GM12891 (cell line): ENCODE measurements around the gene FCN1. TPM values are rescaled to one million over a fixed set of nuclear protein-coding genes. Genes with fewer than 3 reads are reported as not detected.

Experiments
- DNase-seq: peaks from one replicate; pipeline ENCODE4 v3.0.0; 2011; ENCODE audit warnings: low spot score; ENCODE audit not compliant: insufficient read length
- FAIRE-seq: peaks from 2 replicates; lab custom pipeline; 2011; peaks lifted over from hg19 to GRCh38; lab: Jason Lieb, UNC
- PAX5 ChIP-seq: IDR thresholded peaks from 2 replicates; pipeline ENCODE4 v1.6.1; 2011; ENCODE audit warnings: low read length, moderate library complexity, mild to moderate bottlenecking; ENCODE audit not compliant: insufficient read depth, severe bottlenecking
- POLR2A ChIP-seq: IDR thresholded peaks from 2 replicates; pipeline ENCODE4 v1.6.1; 2011; ENCODE audit warnings: low read depth, low read length, control low read depth
- POLR2AphosphoS5 ChIP-seq: IDR thresholded peaks from 2 replicates; pipeline ENCODE4 v1.6.1; 2011; ENCODE audit warnings: low read depth, low read length, control low read depth
- POU2F2 ChIP-seq: IDR thresholded peaks from 2 replicates; pipeline ENCODE4 v1.6.1; 2011; ENCODE audit warnings: low read depth, mild to moderate bottlenecking, control low read depth, low read length, moderate library complexity
- SPI1 ChIP-seq: IDR thresholded peaks from 2 replicates; pipeline ENCODE4 v1.6.1; 2011; ENCODE audit warnings: low read depth, low read length, control low read depth
- TAF1 ChIP-seq: IDR thresholded peaks from 2 replicates; pipeline ENCODE4 v1.6.1; 2011; ENCODE audit warnings: low read depth, low read length, control low read depth
- polyA plus RNA-seq: library from polyadenylated mRNA; unstranded; fragments of >200 nt; gene quantifications from one replicate; pipeline ENCODE4 v1.2.1, GENCODE V29; 2012; ENCODE audit warnings: low read depth, missing spikeins, inconsistent platforms; ENCODE audit not compliant: missing spikeins

FCN1 gene
- polyA plus RNA-seq = not detected

DNA sequence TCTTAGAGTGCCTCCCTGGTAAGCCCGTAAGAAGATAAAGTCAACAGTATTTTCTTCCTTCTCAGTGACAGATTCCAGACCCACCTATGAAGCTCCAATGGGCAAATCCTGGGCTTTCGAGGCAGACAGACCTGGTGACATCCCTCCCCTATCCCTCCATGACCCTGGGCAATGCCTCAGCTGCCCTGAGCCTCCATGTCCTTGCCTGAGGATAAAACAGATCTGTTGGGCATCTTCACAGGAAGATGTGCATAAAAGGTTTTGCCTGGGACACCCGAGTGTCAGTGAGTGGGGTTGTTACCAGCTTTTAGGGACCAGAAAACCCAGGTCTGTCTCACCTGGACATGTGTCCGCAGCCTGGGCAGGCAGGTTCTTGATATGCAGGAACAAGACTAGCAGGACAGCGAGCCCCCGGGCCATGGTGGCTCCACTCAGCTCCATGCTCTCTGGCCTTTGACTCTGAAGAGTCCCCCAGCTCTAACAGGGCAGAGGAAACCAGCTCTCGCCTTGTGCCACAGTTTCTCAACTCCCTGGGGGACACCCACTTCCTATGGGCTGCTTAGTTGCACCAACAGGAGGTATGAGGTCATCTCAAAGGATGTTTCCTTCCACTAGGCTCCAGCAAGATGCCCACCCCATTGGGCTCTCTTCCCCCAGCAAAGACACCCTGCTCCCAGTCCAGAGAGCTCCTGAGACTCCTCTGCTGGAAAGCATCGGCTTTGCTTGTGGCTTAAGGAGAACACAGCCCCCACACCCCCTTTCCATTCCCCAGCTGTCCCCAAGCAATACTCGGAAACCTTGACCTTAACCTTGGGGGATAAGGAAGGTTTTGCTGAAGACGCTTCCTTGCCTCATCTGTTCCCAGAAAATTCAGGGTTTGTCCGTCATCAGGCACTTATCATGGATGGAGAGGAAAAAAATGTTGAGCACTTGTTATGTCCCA lies at the start of gene FCN1:
Gene FCN1, minus strand, starts transcription at position 482 of the 943 bp plus-strand sequence. Its CDS starts 41 bp downstream, at position 441.
- DNase-seq = no peak
- no peak for TF ChIP-seq POLR2AphosphoS5
- no peak for TF ChIP-seq POU2F2
- no peak for TF ChIP-seq POLR2A
- TF ChIP-seq SPI1 = no peak
- no peak for FAIRE-seq

DNA sequence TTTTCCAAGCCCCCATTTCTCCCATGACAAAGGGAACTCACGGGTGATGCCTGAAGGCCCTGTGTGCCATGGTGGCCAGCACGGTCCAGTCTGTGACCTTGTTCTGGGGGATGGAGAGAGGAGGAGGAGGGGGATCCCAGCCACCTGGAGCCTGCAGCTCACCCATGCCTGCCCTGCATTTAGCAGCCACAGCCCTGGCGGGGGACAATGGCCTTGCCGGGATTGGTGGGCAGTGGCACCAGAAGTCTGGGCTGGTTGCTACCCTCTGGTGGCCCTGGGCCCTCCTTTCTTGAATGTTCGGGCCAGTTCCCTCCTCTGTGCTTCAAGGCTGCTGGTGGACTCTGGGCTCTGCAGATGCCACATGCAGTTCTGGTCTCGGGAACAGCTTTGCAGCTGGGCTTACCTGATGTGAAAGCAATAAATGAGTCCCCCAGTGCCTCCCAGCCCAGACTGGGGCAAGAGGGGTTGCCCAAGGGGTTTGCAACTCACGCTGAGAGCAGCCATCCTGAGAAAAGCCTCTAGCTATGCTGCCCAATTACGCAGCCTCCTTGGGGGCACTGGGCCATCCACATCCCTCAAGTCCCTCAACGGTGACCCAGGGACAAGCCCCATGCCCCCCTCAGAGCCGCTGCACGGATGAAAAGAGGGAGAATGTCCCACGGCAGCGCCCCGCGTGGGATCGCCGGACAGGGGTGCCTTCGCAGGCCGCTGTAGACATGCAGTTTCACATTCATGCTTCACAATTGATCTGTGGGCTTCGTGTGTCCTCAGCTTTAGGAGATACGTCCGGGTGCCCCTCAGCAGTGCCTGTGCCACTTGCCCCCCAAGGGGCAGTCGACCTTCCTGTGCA lies 49.2 kb upstream of the FCN1 start:
- no peak for DNase-seq
- no peak for FAIRE-seq
- no peak for TF ChIP-seq POU2F2
- no peak for TF ChIP-seq POLR2AphosphoS5
- TF ChIP-seq PAX5 = no peak
- no peak for TF ChIP-seq SPI1
- TF ChIP-seq POLR2A = no peak

DNA sequence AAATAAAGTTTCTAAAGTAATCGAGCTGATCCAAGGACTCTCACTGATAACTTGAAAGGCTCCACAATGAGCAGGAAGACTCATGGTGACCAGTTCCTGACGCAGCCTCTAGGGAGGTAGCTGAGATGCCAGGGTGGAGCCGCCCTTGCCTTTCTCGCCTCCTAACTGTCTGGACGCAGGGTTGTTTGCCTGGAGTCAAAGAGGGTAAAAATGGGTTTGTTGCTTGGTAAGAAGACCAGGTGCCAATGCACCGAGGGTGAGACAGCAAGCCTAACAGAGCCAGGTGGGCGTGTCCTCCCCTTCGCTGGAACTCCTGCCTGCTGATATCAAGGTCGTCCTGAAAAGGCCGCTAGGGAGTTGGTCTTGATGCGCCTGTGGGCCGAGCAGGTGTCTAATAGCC lies 48.6 kb upstream of the FCN1 start:
- no peak for TF ChIP-seq POLR2AphosphoS5
- no peak for TF ChIP-seq PAX5
- no peak for TF ChIP-seq POU2F2
- TF ChIP-seq TAF1 = no peak
- no peak for TF ChIP-seq SPI1
- no peak for TF ChIP-seq POLR2A
- FAIRE-seq (no peak), DNase-seq (no peak)

DNA sequence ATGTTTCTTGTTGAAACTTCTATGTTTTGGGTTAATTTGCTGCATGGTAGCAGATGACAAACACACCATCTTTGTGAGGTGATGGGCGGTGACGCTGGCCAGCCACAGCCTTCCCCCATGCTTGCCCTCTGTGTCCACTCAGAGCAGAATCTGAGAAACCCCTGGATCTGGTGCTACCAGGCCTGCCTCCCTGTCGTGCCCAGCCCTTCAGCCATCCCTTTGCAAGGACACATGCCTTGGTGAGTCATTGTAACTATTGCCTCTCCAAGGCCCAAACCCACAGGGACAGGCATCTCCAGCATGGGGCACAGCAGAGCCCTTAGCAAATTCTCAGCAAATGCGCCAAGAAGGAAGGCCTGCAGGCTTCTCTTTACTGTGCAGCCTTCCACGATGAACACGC lies 48.1 kb upstream of the FCN1 start:
- FAIRE-seq = no peak
- no peak for TF ChIP-seq PAX5

DNA sequence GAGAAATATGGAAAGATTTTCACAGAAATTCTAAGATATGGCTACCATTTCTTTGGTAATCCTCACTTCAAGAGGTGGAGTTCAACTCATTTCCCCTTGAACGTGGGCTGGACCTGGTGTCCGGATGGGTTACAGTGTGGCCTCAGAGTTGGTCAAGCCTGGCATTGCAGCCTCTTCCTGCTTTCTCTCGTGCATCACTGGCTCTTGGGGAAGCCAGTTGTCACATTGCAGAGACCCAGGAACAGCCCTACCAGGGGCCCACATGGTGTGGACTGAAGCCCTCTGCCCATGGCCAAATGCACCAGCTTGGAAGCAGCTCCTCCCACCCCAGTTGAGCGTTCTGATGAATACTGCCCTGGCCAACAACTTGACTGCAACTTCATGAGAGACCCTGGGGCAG lies 47.7 kb upstream of the FCN1 start:
- DNase-seq (no peak), FAIRE-seq (no peak)
- no peak for TF ChIP-seq POLR2A
- no peak for TF ChIP-seq POLR2AphosphoS5
- TF ChIP-seq TAF1 = no peak
- no peak for TF ChIP-seq SPI1
- no peak for TF ChIP-seq POU2F2
- no peak for TF ChIP-seq PAX5

More for the DNA sequence above, 48.1 kb upstream of the FCN1 start:
- no peak for DNase-seq

DNA sequence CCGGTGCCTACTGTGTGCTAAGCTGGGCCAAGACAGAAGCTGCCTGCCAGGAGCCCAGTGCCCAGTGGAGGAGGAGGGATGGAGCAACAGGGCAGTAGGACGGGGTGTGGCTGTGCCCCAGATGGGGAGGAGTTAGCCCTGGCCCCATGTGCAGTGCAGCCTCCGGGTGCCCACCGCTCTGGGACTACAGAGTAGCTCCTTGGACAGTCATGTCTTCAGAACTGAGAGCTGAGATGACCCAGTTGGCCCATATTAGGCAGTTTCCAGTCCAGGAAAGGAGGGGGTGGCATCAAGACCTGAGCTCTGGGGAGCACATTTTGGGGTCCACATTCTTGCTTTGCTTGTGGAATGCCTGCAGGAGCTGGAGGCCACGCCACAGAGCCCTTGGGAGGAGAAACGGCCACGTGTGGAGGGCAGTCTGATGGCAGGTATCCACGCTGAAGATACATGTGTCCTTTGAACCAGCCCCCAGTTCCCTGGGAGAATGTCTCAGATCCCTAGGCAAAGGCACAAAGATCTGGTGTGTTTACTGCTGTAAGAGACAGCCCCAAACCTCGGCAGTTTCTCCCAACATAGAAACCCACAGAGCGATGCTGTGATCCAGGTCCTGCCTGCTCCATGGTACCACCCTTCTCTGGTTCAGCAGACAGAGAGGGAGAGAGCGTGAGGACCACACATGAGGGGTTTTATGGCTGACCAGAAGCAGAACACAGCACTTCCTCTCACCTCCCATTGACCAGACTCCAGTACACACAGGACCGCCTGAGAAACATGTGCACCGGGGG lies 46.8 kb upstream of the FCN1 start:
- TF ChIP-seq PAX5 (no peak), TAF1 (no peak)
- FAIRE-seq (no peak), DNase-seq (no peak)

DNA sequence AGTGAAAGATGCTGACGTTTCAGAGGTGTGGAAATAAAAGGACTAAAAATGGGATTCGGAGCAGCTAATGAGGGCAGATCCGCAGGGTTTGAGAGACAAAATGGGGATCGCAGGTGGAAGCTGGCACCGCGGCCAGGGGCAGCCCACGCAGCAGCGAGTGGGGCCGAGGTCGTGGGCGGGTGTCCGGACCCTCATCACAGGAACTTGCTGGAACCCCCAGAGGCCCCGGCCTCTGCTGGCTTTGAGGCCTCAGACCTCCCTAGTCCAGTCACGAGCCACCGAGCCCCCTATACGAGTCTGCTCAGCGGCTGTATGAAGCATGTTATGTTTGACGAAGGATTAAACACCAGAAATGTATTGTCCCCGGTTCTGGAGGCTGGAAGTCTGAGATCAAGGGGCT lies 45.8 kb upstream of the FCN1 start:
- FAIRE-seq (no peak), DNase-seq (no peak)

DNA sequence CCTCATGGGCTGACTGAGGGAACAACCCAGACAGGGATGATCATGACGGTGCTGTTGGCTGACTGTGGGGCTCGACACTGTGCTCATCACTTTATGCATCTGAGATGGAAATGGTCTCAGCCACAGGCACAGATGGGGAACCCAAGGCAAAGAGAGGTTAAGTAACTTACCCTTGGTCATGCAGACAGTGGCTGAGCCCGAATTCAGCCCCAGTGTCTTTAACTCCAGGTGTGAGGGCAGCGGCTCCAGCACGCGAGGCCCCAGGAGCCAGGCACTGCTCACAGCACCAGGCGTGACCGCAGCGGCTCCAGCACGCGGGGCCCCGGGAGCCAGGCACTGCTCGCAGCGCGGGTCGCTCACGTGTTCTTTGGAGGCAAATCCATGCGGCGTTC lies 45.3 kb upstream of the FCN1 start:
- FAIRE-seq (no peak), DNase-seq (no peak)
- TF ChIP-seq TAF1 (no peak), POLR2A (no peak), POLR2AphosphoS5 (no peak), POU2F2 (no peak), PAX5 (no peak), SPI1 (no peak)

More for the DNA sequence above, 45.8 kb upstream of the FCN1 start:
- TF ChIP-seq SPI1 (no peak), POLR2A (no peak), PAX5 (no peak), POU2F2 (no peak), POLR2AphosphoS5 (no peak), TAF1 (no peak)
